Retina (tissue), 1 donor: ENCODE data around the gene LRIG1.

Source experiments
- DNase-seq: peaks from one replicate; pipeline ENCODE4 v3.0.0-alpha.2; 2016

The LRIG1 gene, protein sequence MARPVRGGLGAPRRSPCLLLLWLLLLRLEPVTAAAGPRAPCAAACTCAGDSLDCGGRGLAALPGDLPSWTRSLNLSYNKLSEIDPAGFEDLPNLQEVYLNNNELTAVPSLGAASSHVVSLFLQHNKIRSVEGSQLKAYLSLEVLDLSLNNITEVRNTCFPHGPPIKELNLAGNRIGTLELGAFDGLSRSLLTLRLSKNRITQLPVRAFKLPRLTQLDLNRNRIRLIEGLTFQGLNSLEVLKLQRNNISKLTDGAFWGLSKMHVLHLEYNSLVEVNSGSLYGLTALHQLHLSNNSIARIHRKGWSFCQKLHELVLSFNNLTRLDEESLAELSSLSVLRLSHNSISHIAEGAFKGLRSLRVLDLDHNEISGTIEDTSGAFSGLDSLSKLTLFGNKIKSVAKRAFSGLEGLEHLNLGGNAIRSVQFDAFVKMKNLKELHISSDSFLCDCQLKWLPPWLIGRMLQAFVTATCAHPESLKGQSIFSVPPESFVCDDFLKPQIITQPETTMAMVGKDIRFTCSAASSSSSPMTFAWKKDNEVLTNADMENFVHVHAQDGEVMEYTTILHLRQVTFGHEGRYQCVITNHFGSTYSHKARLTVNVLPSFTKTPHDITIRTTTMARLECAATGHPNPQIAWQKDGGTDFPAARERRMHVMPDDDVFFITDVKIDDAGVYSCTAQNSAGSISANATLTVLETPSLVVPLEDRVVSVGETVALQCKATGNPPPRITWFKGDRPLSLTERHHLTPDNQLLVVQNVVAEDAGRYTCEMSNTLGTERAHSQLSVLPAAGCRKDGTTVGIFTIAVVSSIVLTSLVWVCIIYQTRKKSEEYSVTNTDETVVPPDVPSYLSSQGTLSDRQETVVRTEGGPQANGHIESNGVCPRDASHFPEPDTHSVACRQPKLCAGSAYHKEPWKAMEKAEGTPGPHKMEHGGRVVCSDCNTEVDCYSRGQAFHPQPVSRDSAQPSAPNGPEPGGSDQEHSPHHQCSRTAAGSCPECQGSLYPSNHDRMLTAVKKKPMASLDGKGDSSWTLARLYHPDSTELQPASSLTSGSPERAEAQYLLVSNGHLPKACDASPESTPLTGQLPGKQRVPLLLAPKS

GRCh38 chr3:66500576-66501482 is at the start of gene LRIG1:
Gene LRIG1 (minus strand): TSS chr3:66501022. CDS start chr3:66500407, 615 bp downstream.
- DNase-seq, result peak; percentile 94

DNA sequence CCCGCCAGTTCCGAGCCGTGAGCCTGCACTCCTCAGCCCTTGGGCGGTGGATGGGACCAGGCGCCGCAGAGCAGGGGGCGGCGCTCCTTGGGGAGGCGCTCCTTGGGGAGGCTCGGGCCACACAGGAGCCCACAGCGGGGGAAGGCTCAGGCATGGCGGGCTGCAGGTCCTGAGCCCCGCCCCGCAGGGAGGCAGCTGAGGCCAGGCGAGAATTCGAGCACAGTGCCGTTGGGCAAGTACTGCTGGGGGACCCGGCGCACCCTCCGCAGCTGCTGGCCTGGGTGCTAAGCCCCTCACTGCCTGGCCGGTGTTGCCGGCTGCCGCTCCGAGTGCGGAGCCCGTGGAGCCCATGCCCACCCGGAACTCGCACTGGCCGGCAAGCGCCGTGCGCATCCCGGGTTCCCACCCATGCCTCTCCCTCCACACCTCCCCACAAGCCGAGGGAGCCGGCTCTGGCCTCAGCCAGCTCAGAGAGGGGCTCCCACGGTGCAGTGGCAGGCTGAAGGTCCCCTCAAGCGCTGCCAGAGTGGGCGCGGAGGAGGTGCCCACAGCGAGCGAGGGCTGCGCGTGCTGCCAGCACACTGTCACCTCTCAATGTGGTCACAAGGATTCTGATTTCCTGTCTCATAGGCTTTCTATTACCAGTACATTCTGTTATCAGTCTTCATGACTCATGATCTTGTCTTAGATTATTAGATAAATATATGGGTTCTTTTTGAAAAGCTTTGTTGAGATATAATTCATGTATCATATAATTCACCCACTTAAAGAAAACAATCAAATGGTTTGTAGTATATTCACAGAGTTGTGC is 44.0 kb upstream of the LRIG1 start:
- no peak for DNase-seq

- DNase-seq, result no peak
Observed at GRCh38 chr3:66542153-66542552, 41.3 kb upstream of the LRIG1 start.

- no peak for DNase-seq
Observed at GRCh38 chr3:66539466-66539989, 38.7 kb upstream of the LRIG1 start.

DNA sequence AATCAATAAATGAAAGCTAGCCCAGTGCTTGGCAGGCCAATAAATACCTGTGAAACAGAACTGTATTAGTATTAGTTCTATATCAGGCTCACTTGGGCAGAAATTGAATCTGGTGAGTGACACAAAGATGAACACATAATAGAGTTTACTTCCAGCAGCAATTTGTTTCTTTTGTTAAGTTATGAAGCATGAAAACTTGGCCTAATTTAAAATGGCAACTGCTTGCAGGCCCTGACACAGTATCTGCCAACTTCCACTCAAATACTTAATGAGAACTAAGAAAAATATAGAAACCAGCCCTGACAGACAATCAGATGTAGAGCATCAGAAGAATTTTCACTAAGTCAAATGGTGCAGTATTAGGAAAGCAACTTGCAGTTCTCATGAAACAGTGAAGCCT is 37.6 kb upstream of the LRIG1 start:
- peak; percentile 53 for DNase-seq

DNA sequence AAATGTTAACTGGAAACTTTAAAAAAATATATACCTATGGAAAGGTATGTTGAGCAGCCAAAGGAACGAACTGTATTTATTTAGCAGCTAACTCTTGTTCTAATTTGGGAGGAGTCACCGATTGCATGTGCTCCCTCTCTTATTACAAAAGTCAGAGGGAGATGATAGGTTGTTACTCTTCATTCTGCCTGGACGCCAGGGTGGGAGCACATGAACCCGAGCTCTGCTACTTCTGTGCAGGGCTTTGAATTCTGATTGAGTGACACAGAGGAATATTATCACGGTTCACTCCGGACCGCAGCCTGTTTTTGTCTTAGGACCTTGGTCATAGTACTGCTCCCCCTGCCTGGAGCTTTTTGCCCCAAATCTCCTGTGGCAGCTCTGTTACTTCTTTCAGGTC is 36.9 kb upstream of the LRIG1 start:
- no peak for DNase-seq

DNA sequence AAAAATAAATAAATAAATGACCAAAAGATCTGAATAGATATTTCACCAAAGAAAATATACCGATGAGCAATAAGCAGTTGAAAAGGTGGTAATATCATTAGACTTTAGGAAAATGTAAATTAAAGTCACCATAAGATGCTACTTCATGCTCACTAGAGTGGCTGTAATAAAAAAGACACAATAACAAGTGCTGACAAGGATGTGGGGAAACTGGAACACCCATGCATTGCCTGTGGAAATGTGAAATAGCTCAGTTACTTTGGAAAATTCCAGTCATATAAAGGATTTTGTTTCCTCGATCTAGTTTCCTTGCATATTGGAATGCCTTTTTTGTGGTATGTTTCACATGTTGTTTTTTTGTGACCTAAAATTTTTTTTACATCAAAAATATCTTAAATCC is 36.0 kb upstream of the LRIG1 start:
- DNase-seq, result no peak

DNA sequence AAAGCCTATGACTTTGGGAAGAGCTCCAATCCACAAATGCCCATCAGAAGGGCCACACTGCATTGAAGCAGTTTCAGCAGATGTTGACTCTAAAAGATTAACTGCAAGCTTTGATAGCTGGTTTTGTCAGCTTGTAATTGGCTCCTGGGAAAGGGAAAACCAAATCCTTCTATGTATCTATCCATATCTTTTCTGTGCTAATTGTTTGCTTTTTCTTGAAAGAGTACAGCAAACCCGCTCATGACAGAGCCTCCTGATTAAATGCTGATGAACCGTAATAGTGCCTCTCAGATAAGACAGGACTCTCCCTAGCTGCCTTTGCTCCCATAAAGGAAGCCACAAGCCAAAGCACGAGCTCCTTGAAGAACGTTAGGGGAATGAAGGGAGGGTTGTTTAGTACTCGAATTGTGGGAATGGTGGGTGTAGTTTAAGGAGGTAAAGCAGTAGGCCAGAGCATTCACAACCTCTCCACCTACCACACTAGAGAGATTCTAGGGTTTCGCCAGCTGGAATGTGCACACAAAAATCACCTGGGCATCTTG is 33.6 kb upstream of the LRIG1 start:
- no peak for DNase-seq

DNA sequence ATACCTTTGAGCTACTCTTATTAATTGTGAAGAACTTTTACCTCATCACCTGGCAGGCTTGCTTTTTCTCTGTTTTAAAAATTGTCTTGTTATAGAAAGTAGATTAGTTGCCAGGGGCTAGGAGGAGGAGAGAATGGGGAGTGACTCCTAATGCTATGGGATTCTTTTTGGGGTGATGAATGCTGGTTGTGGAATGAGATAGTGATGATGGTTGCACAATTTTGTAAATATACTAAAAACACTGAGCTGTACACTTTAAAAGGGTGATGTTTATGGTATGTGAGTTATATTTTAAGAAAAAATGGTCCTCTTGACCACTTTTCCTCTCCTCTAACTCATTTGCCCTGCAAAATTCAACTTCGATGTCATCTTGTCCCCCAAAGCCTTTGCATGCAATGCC is 31.8 kb upstream of the LRIG1 start:
- no peak for DNase-seq

GRCh38 chr3:66532160-66532587 is 31.4 kb upstream of the LRIG1 start:
- DNase-seq, result no peak

GRCh38 chr3:66531256-66531655 is 30.4 kb upstream of the LRIG1 start:
- no peak for DNase-seq

GRCh38 chr3:66527246-66527645 is 26.4 kb upstream of the LRIG1 start:
- DNase-seq, result no peak

DNA sequence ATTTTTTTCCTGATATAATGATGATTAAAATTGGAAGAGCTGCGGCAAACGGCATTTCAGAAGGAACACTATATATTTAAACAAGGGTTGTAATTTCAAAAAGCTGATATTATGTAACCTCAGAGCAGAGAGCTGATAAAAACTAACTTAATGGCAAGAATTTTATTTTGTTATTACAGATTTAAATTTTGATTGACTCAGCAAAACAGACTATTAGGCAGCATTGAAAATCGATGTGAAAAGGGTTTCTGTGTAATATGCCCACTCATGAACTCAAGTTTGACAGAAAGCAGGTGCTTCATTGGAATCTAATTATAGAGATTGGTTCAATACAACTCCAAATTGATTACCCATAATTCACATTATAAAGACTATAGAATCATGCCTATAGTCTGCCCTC is 24.9 kb upstream of the LRIG1 start:
- no peak for DNase-seq

- no peak for DNase-seq
Observed at GRCh38 chr3:66520724-66521123, 19.9 kb upstream of the LRIG1 start.

DNA sequence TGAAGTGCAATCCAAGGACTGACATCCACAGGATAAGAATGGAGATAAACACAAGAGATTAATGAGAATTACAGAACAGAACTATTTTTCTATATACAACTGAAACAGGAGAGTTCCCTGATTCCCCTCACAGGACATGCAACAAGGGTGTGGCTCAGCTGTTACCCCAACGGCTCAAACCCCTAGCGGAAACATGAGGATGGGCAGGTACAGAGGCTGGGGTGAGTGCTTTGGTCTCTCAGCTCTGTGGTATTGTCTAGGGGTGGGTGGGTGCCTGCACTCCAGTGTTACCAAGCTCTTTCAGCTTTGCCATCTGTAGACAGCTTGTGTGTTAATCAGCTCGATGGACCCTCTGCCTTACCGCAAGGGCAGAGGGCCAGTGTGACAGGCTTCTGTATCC is 17.8 kb upstream of the LRIG1 start:
- DNase-seq, result no peak

DNA sequence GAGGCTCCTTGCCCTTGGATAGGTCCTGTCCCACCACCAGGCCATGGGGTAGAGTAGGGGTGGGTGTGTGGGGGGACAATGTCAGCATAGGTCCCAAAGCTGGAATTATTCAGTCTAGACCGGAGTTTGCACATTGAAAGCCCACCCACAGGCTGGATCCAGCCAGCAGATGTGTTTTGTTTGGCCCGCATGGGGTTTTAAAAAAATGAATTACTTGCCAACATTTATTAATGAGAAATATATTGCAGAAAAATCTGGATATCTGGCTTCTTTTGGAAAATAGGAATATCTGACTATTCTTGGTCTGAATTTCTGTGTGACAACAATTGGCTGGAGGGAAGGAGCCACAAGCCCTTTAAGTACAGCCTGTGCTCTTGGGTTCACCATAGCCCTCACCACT is 17.3 kb upstream of the LRIG1 start:
- DNase-seq, result no peak

GRCh38 chr3:66517241-66517640 is 16.4 kb upstream of the LRIG1 start:
- no peak for DNase-seq

GRCh38 chr3:66508461-66508860 is 7.6 kb upstream of the LRIG1 start:
- no peak for DNase-seq

GRCh38 chr3:66507423-66508260 is 6.8 kb upstream of the LRIG1 start:
- no peak for DNase-seq

- no peak for DNase-seq
Observed at GRCh38 chr3:66506154-66506553, 5.3 kb upstream of the LRIG1 start.
